A549 (cell line): ENCODE results near the gene SNRPN. TPM values are rescaled to one million over a fixed set of nuclear protein-coding genes. Genes with fewer than 3 reads are reported as not detected.

Experiments used
- ATAC-seq, 2 experiments: fragments of 200-7000 bp in 1 of 2; fragments of >200 bp in 1 of 2; cut with Nextera tagmentation in 1 of 2; cut with Tn5 transposase in 1 of 2; 3 replicates each; pipeline versions ENCODE4 v1.8.0 to v1.9.1; 2018 to 2020; ENCODE audit warnings: mild to moderate bottlenecking in 1 of 2, moderate library complexity in 1 of 2
- CTCF ChIA-PET: fragments of 300-600 bp; sonication (Branson Sonifier 250); formaldehyde crosslinking; extraction: SDS; loops from one replicate; lab custom pipeline; 2021; ENCODE audit warnings: antibody characterized with exemption, inconsistent platforms; lab: Yijun Ruan, JAX
- POLR2A ChIA-PET: fragments of 350-600 bp; formaldehyde crosslinking; extraction: SDS; loops from one replicate; lab custom pipeline; 2021; ENCODE audit warnings: antibody characterized with exemption, inconsistent platforms; lab: Yijun Ruan, JAX
- DNase-seq, 2 experiments: peaks; one replicate each; pipeline versions ENCODE4 v3.0.0 to v3.0.0-alpha.2; 2011 to 2016; ENCODE audit warnings: low read depth in 1 of 2, low spot score in 1 of 2
- FAIRE-seq: peaks from 2 replicates; lab custom pipeline; 2011; peaks lifted over from hg19 to GRCh38; lab: Jason Lieb, UNC
- H3K27ac ChIP-seq, 2 experiments: fragments of >200 bp; sonication (Bioruptor Twin); formaldehyde crosslinking; 3 replicates each; pipeline ENCODE4 v1.5.1; 2016 to 2017
- H3K4me1 ChIP-seq: fragments of >200 bp; sonication (Bioruptor Twin); formaldehyde crosslinking; 3 replicates; pipeline ENCODE4 v1.6.1; 2016
- H3K4me2 ChIP-seq: fragments of >200 bp; sonication (Bioruptor Twin); formaldehyde crosslinking; 3 replicates; pipeline ENCODE4 v1.6.1; 2016
- H3K4me3 ChIP-seq: fragments of >200 bp; sonication (Bioruptor Twin); formaldehyde crosslinking; 3 replicates; pipeline ENCODE4 v1.5.1; 2016
- H3K9me3 ChIP-seq: fragments of >200 bp; sonication (Bioruptor Twin); formaldehyde crosslinking; 3 replicates; pipeline ENCODE4 v1.6.1; 2016
- BHLHE40 ChIP-seq: IDR thresholded peaks from 2 replicates; pipeline ENCODE4 v1.6.1; 2012; ENCODE audit warnings: low read depth, low read length, inconsistent platforms
- CHD4 ChIP-seq: fragments of 200-600 bp; sonication (generic); IDR thresholded peaks from 2 replicates; pipeline ENCODE4 v1.6.1; 2016; ENCODE audit warnings: antibody characterized with exemption, mild to moderate bottlenecking, borderline replicate concordance
- E2F6 ChIP-seq: IDR thresholded peaks from 2 replicates; pipeline ENCODE4 v1.6.1; 2012; ENCODE audit warnings: low read depth, borderline replicate concordance
- ESRRA ChIP-seq: fragments of 150-350 bp; IDR thresholded peaks from 2 replicates; pipeline ENCODE4 v1.6.1; 2014; ENCODE audit warnings: mild to moderate bottlenecking, low read length, borderline replicate concordance
- FOSL2 ChIP-seq, 2 experiments: fragments of 450-650 bp in 1 of 2; fragments of >200 bp in 1 of 2; sonication (Bioruptor Twin) in 1 of 2; formaldehyde crosslinking; IDR thresholded peaks; 2 replicates each; pipeline versions ENCODE4 v1.5.0 to v1.6.1; 2016 to 2020; ENCODE audit warnings: mild to moderate bottlenecking in 1 of 2, moderate library complexity in 1 of 2
- GATA3 ChIP-seq: IDR thresholded peaks from 2 replicates; pipeline ENCODE4 v1.6.1; 2012; ENCODE audit warnings: borderline replicate concordance
- HDAC2 ChIP-seq: fragments of 200-600 bp; sonication (generic); IDR thresholded peaks from 2 replicates; pipeline ENCODE4 v1.6.1; 2016
- HOXB5 ChIP-seq: fragments of 250-450 bp; sonication (Bioruptor Pico); IDR thresholded peaks from 2 replicates; pipeline ENCODE4 v1.5.0; 2020; ENCODE audit warnings: mild to moderate bottlenecking, moderate library complexity
- JUN ChIP-seq, 2 experiments: fragments of >200 bp; sonication (Bioruptor Twin); formaldehyde crosslinking; IDR thresholded peaks; 2 replicates in 1 of 2; 3 replicates in 1 of 2; pipeline ENCODE4 v1.6.1; 2016 to 2017
- KDM1A ChIP-seq: fragments of 200-600 bp; sonication (generic); IDR thresholded peaks from 2 replicates; pipeline ENCODE4 v1.6.1; 2016; ENCODE audit warnings: low read depth, mild to moderate bottlenecking
- MYC ChIP-seq: IDR thresholded peaks from 2 replicates; pipeline ENCODE4 v1.6.1; 2012; ENCODE audit warnings: mild to moderate bottlenecking, inconsistent platforms, low read length, improper control_type of control experiment, borderline replicate concordance
- NFE2L2 ChIP-seq: fragments of 150-350 bp; conservative IDR thresholded peaks from 2 replicates; pipeline ENCODE4 v1.6.1; 2014; ENCODE audit warnings: low read length
- NPAS2 ChIP-seq: fragments of 250-450 bp; sonication (Bioruptor Pico); IDR thresholded peaks from 2 replicates; pipeline ENCODE4 v1.8.0; 2022; ENCODE audit warnings: mild to moderate bottlenecking, moderate library complexity, borderline replicate concordance
- POLR2A ChIP-seq: IDR thresholded peaks from 2 replicates; pipeline ENCODE4 v1.6.1; 2012; ENCODE audit warnings: mild to moderate bottlenecking, low read length
- POLR2AphosphoS2 ChIP-seq: conservative IDR thresholded peaks from 2 replicates; pipeline ENCODE4 v1.6.1; 2012; ENCODE audit warnings: low read length, improper control_type of control experiment, inconsistent platforms
- RAD21 ChIP-seq, 2 experiments: fragments of >200 bp in 1 of 2; sonication (Bioruptor Twin) in 1 of 2; formaldehyde crosslinking in 1 of 2; IDR thresholded peaks in 1 of 2; conservative IDR thresholded peaks in 1 of 2; 2 replicates in 1 of 2; 3 replicates in 1 of 2; pipeline ENCODE4 v1.6.1; 2012 to 2018; ENCODE audit warnings: inconsistent platforms in 1 of 2
- TP53 ChIP-seq: fragments of 250-450 bp; sonication (Bioruptor Pico); IDR thresholded peaks from 2 replicates; pipeline ENCODE4 v1.5.0; 2021; ENCODE audit warnings: mild to moderate bottlenecking, moderate library complexity
- ZC3H11A ChIP-seq: fragments of 450-650 bp; IDR thresholded peaks from 2 replicates; pipeline ENCODE4 v1.6.1; 2014; ENCODE audit warnings: antibody characterized with exemption, mild to moderate bottlenecking
- WGBS: methylation state at CpG from one replicate; pipeline ENCODE4 v1.1.6; 2017; ENCODE audit errors: missing lambda C conversion rate; 5-methylcytosine and 5-hydroxymethylcytosine counted together
- polyA plus RNA-seq, 4 experiments: library from polyadenylated mRNA; depleted of rRNA in 3 of 4; stranded (reverse); fragments of >200 nt; fragmentation: RNase III in 1 of 4; extraction: RNeasy Plus Mini Kit Qiagen cat#74134 plus additional on column Dnase treatment in 1 of 4; gene quantifications; 2 replicates in 3 of 4; 3 replicates in 1 of 4; pipeline ENCODE4 v1.2.3, GENCODE V29; 2011 to 2017
- TF ChIP-seq, protein P1 (sequence below): fragments of >200 bp; sonication (Bioruptor Twin); formaldehyde crosslinking; IDR thresholded peaks from 2 replicates; pipeline ENCODE4 v1.6.1; 2016
- TF ChIP-seq, protein P2 (sequence below): fragments of 200-600 bp; sonication (generic); IDR thresholded peaks from 2 replicates; pipeline ENCODE4 v1.6.1; 2016; ENCODE audit warnings: antibody characterized with exemption, mild to moderate bottlenecking, moderate library complexity
- TF ChIP-seq, protein P3 (sequence below): IDR thresholded peaks from 2 replicates; pipeline ENCODE4 v1.6.1; 2012

The SNRPN gene
- polyA plus RNA-seq, 2 of the 4 experiments (the other 2 are of a cell fraction) = 124 to 185 TPM

GRCh38 chr15:24985224-24985623, 30.4 kb downstream of the SNRPN start:
- H3K4me3 ChIP-seq = no peak overlapping the region
- 98% methylated on average over 7 of the region's 7 CpGs for WGBS
- H3K4me1 ChIP-seq = no peaks in the 10 kb centered on the region
- CTCF ChIA-PET = no interaction called here
- no peak for TF ChIP-seq FOSL2 (IDR thresholded peaks at IDR 0.05)
- TF ChIP-seq FOSL2 (CRISPR knock-in tag; IDR thresholded peaks at IDR 0.05) = no peak
- TF ChIP-seq ESRRA = no peak
- TF ChIP-seq CHD4 = no peak
- no peak for TF ChIP-seq TP53 (CRISPR knock-in tag)
- no peak for TF ChIP-seq KDM1A
- no peak for TF ChIP-seq POLR2A
- TF ChIP-seq ZC3H11A = no peak
- TF ChIP-seq, protein P1, sequence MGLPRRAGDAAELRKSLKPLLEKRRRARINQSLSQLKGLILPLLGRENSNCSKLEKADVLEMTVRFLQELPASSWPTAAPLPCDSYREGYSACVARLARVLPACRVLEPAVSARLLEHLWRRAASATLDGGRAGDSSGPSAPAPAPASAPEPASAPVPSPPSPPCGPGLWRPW = no peak
- no peak for TF ChIP-seq POLR2AphosphoS2
- no peak for TF ChIP-seq NFE2L2
- TF ChIP-seq, protein P2, sequence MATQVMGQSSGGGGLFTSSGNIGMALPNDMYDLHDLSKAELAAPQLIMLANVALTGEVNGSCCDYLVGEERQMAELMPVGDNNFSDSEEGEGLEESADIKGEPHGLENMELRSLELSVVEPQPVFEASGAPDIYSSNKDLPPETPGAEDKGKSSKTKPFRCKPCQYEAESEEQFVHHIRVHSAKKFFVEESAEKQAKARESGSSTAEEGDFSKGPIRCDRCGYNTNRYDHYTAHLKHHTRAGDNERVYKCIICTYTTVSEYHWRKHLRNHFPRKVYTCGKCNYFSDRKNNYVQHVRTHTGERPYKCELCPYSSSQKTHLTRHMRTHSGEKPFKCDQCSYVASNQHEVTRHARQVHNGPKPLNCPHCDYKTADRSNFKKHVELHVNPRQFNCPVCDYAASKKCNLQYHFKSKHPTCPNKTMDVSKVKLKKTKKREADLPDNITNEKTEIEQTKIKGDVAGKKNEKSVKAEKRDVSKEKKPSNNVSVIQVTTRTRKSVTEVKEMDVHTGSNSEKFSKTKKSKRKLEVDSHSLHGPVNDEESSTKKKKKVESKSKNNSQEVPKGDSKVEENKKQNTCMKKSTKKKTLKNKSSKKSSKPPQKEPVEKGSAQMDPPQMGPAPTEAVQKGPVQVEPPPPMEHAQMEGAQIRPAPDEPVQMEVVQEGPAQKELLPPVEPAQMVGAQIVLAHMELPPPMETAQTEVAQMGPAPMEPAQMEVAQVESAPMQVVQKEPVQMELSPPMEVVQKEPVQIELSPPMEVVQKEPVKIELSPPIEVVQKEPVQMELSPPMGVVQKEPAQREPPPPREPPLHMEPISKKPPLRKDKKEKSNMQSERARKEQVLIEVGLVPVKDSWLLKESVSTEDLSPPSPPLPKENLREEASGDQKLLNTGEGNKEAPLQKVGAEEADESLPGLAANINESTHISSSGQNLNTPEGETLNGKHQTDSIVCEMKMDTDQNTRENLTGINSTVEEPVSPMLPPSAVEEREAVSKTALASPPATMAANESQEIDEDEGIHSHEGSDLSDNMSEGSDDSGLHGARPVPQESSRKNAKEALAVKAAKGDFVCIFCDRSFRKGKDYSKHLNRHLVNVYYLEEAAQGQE = no peak
- TF ChIP-seq E2F6 = no peak
- H3K9me3 ChIP-seq = peaks cover 26% of the 10 kb centered on the region
- FAIRE-seq = no peak
- POLR2A ChIA-PET = no interaction called here
- ATAC-seq = no peak
- H3K27ac ChIP-seq = no peak overlapping the region
- DNase-seq = no peak
- H3K4me2 ChIP-seq = no peak overlapping the region

DNA sequence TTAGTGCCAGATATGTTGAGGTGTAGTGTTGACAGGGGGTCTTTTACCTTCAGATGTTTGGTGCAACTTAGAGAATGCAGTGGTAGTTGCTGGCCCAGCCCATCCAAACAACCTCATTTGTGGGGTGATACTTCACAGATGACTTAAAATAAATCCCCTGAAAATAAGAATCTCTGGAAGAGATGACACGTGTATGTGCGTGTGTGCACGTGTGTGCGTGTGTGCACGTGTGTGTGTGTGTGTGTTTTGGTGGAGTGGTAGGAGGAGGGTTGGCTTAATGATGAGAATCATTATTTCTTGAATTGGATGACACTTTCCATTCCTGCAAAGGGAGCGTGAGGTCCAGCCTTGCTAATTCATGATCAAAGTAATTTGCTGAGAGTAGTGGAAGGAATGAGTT, 31.9 kb downstream of the SNRPN start:
- ChIA-PET POLR2A (no interaction called here), CTCF (no interaction called here)
- DNase-seq = no peak
- ATAC-seq = no peak
- Histone ChIP-seq H3K4me1 (no peaks in the 10 kb centered on the region), H3K4me2 (no peak overlapping the region), H3K4me3 (no peak overlapping the region), H3K9me3 (peaks cover 28% of the 10 kb centered on the region), H3K27ac (no peak overlapping the region)
- no peak for FAIRE-seq
- WGBS = 94% methylated on average over 6 of the region's 6 CpGs
- TF ChIP-seq MYC (no peak), GATA3 (no peak), NPAS2 (no peak), HOXB5 (CRISPR knock-in tag) (no peak), JUN (IDR thresholded peaks at IDR 0.05) (no peak)

- peaks cover 21% of the 10 kb centered on the region; the same call in 2 of the 3 replicates for H3K9me3 ChIP-seq
- CTCF ChIA-PET = no interaction called here
- FAIRE-seq (no peak), DNase-seq (no peak)
- no peak overlapping the region for H3K4me3 ChIP-seq
- TF ChIP-seq RAD21 (conservative IDR thresholded peaks at IDR 0.05 in 1 of 2, IDR thresholded peaks at IDR 0.05 in 1 of 2) (no peak), BHLHE40 (no peak), HDAC2 (no peak), FOSL2 (IDR thresholded peaks at IDR 0.05) (no peak), FOSL2 (CRISPR knock-in tag; IDR thresholded peaks at IDR 0.05) (no peak)
- TF ChIP-seq, protein P3, sequence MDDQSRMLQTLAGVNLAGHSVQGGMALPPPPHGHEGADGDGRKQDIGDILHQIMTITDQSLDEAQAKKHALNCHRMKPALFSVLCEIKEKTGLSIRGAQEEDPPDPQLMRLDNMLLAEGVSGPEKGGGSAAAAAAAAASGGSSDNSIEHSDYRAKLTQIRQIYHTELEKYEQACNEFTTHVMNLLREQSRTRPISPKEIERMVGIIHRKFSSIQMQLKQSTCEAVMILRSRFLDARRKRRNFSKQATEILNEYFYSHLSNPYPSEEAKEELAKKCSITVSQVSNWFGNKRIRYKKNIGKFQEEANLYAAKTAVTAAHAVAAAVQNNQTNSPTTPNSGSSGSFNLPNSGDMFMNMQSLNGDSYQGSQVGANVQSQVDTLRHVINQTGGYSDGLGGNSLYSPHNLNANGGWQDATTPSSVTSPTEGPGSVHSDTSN = no peak
- TF ChIP-seq, all 56 proteins: peak for 0
- H3K4me2 ChIP-seq = no peak overlapping the region
- H3K27ac ChIP-seq = no peak overlapping the region
- ATAC-seq = no peak
- POLR2A ChIA-PET = no interaction called here
- H3K4me1 ChIP-seq = no peaks in the 10 kb centered on the region
- WGBS = 82% methylated on average over 1 of the region's 1 CpG
Observed at GRCh38 chr15:25019434-25019833, 64.6 kb downstream of the SNRPN start.
